Keratinocyte (primary cell): ENCODE data around the gene GNG14.

ENCODE experiments used
- CTCF ChIP-seq, 3 experiments: IDR thresholded peaks in 1 of 3; conservative IDR thresholded peaks in 1 of 3; optimal IDR thresholded peaks in 1 of 3; 2 replicates in 2 of 3; 3 replicates in 1 of 3; pipeline versions ENCODE3 to v1.5.1; 2011; ENCODE audit warnings: low read length in 3 of 3, mild to moderate bottlenecking in 3 of 3, moderate library complexity in 2 of 3, control low read depth in 1 of 3, inconsistent platforms in 1 of 3; ENCODE audit not compliant: insufficient read depth in 2 of 3; ENCODE audit errors: extremely low read depth in 1 of 3
- EZH2 ChIP-seq: IDR thresholded peaks from one replicate; pipeline ENCODE4 v1.6.1; 2012; ENCODE audit warnings: inconsistent platforms, mild to moderate bottlenecking, low read length, moderate library complexity

DNA sequence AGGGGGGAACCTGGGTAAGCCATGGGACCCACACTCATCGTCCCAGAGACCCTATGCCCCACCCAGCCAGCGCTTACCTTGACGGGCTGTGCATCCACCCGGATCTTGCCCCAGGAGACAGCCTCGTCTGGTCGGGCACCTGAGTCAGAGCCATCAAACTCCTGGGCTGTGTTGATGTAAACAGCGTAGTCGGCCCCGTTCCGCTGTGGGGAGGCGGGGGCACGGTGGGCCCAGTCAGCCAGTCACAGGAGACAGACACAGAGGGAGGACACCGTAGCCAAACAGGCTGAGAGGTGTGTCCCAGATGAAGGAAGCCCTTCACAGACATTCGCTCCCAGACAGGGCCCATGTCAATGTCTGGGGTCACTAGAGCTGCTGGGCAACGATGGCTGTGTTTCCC lies 11.9 kb upstream of the GNG14 start:
- TF ChIP-seq CTCF (optimal IDR thresholded peaks at IDR 0.05 in 1 of 3, IDR thresholded peaks at IDR 0.05 in 1 of 3, conservative IDR thresholded peaks at IDR 0.05 in 1 of 3; ENCODE audit: extremely low read depth in 1 of 3, insufficient read depth in 2 of 3, low read length in 3 of 3) = no peak
- no peak for TF ChIP-seq EZH2
